Measurements from ENCODE around the gene TMEM182.
A peak's percentile ranks its signal among the peaks of the same experiment; 100 is the strongest.

TMEM182 gene

DNA sequence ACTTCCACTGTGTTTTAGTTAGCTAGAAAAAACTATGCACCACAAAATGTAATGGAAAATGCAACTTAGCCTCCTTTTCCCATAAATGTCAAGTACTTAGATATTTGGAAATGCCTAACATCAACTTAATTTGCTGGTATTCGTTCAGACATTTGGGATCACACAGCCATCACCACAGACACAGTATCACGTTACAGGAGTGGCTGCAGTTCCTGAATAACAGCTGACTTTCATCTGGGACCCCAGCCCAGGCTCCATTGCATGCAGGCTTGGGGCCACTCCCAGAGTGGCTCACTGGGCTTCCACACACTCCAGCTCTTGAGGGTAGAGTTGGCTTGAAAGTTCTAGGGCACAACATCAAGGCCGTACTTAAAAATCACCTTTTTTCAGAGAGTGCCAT is 9.3 kb downstream of the TMEM182 start:
- no peaks in the 10 kb centered on the region for H3K4me1 ChIP-seq (ENCODE audit: insufficient read depth, low read length)
- no peak overlapping the region for H3K27ac ChIP-seq (ENCODE audit: low read length)
- no peak overlapping the region for H3K4me3 ChIP-seq (ENCODE audit: low read length)
- H3K9ac ChIP-seq (ENCODE audit: low read depth, low read length) = no peak overlapping the region
- H3K9me3 ChIP-seq (ENCODE audit: insufficient read depth, low read depth, low read length) = no peaks in the 10 kb centered on the region
- 0 out of 2 replicates have a peak, but pooled peaks cover 5% of the 10 kb centered on the region for H3K36me3 ChIP-seq (ENCODE audit: insufficient read depth, low read depth, low read length)
- no peaks in the 10 kb centered on the region for H3K27me3 ChIP-seq (ENCODE audit: insufficient read depth, low read length)

DNA sequence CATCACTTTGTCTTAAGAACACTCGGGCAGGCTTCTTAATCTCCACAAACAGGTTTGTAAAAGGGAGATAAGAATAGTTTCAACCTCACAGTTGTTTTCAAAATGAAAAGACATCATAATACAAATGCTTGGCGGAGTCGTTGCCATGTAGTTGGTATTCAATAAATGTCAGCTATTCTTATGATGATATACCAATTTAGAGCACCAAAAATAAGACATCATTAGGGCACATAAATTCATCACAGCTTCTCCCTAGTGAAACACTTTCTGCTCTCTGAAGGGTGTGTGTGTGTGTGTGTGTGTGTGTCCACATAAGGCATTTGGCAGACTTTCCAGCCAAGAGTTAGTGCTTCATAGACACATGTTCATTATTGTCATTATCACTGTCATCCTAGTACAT is 10.8 kb downstream of the TMEM182 start:
- H3K4me1 ChIP-seq (ENCODE audit: insufficient read depth, low read length) = no peaks in the 10 kb centered on the region
- H3K27ac ChIP-seq (ENCODE audit: low read length) = no peak overlapping the region
- H3K9ac ChIP-seq (ENCODE audit: low read depth, low read length) = no peak overlapping the region
- no peak overlapping the region for H3K4me3 ChIP-seq (ENCODE audit: low read length)
- H3K27me3 ChIP-seq (ENCODE audit: insufficient read depth, low read length) = no peaks in the 10 kb centered on the region
- H3K36me3 ChIP-seq (ENCODE audit: insufficient read depth, low read depth, low read length) = 0 out of 2 replicates have a peak, but pooled peaks cover 5% of the 10 kb centered on the region
- H3K9me3 ChIP-seq (ENCODE audit: insufficient read depth, low read depth, low read length) = no peaks in the 10 kb centered on the region

DNA sequence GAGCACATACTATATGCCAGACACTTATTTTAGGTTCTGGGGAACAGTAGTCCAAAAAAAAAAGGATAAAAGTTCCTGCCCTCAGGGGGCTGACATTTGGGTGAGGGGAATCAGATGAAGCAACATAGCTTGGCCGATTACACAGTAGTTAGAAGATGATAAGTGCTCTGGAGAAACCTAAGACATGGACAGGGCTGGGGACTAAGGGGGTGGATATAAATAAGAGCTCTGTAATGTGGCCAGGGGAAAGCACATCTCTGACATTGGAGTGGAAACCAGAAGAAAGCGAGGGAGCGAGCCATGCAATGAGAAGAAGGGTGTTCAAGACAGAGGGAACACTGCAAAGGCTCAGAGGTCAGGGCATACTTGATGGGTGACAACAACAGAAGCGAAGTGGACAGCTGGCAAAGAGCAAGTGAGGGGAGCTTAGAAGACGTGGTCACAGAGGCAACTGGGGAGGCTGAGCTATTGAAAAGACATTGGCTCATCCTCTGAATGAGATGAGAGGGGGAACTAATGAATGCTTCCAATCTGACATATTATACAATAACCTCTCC is 11.4 kb downstream of the TMEM182 start:
- Histone ChIP-seq H3K9me3 (ENCODE audit: insufficient read depth, low read depth, low read length) (no peaks in the 10 kb centered on the region), H3K27me3 (ENCODE audit: insufficient read depth, low read length) (no peaks in the 10 kb centered on the region), H3K27ac (ENCODE audit: low read length) (no peak overlapping the region), H3K4me3 (ENCODE audit: low read length) (no peak overlapping the region), H3K4me1 (ENCODE audit: insufficient read depth, low read length) (no peaks in the 10 kb centered on the region), H3K9ac (ENCODE audit: low read depth, low read length) (no peak overlapping the region), H3K36me3 (ENCODE audit: insufficient read depth, low read depth, low read length) (0 out of 2 replicates have a peak, but pooled peaks cover 5% of the 10 kb centered on the region)

DNA sequence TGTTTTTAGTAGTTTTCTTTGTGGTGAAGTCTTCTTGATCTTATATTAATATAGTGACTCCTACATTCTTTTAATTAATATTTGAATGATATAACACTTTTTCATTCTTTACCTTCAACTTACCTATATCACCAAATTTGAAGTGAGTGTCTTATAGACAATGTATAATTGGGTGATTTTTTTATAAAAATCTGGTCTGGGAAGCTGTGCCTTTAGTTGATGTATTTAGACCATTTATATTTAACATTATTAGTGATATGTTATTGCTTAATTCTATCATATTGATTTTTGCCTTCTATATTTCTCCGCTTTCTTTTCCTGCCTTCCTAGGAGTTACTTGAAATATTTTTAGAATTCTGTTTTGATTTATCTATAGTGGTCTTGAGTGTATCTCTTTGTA is 16.4 kb downstream of the TMEM182 start:
- H3K9ac ChIP-seq (ENCODE audit: low read depth, low read length) = no peak overlapping the region
- no peaks in the 10 kb centered on the region for H3K9me3 ChIP-seq (ENCODE audit: insufficient read depth, low read depth, low read length)
- H3K4me3 ChIP-seq (ENCODE audit: low read length) = no peak overlapping the region
- no peak overlapping the region for H3K27ac ChIP-seq (ENCODE audit: low read length)
- H3K36me3 ChIP-seq (ENCODE audit: insufficient read depth, low read depth, low read length) = no peaks in the 10 kb centered on the region
- peaks cover 5% of the 10 kb centered on the region; the same call in 1 of the 2 replicates for H3K4me1 ChIP-seq (ENCODE audit: insufficient read depth, low read length)
- H3K27me3 ChIP-seq (ENCODE audit: insufficient read depth, low read length) = no peaks in the 10 kb centered on the region

DNA sequence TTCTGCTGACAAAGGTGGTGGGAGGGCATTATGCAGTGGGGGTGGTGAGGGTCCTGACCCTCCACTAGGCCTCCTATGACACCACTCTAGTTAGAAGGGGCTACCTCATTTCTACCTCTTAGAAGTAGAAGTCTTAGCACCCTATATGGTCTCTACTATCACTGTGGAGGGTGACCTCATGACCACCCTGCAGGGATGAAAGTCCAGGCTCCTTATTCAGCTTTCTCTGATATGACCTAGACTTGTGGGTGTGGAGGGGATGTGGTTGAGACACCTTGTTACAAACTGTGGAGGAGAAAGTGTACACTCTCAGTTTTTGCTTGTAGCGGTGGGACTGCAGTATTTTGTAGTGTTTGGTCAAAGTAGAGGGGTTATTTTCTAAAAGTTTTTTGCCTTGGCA is 18.6 kb downstream of the TMEM182 start:
- no peak overlapping the region for H3K27ac ChIP-seq (ENCODE audit: low read length)
- H3K27me3 ChIP-seq (ENCODE audit: insufficient read depth, low read length) = no peaks in the 10 kb centered on the region
- no peak overlapping the region for H3K9ac ChIP-seq (ENCODE audit: low read depth, low read length)
- H3K36me3 ChIP-seq (ENCODE audit: insufficient read depth, low read depth, low read length) = no peaks in the 10 kb centered on the region
- peaks cover 13% of the 10 kb centered on the region for H3K4me1 ChIP-seq (ENCODE audit: insufficient read depth, low read length)
- H3K9me3 ChIP-seq (ENCODE audit: insufficient read depth, low read depth, low read length) = no peaks in the 10 kb centered on the region
- no peak overlapping the region for H3K4me3 ChIP-seq (ENCODE audit: low read length)

DNA sequence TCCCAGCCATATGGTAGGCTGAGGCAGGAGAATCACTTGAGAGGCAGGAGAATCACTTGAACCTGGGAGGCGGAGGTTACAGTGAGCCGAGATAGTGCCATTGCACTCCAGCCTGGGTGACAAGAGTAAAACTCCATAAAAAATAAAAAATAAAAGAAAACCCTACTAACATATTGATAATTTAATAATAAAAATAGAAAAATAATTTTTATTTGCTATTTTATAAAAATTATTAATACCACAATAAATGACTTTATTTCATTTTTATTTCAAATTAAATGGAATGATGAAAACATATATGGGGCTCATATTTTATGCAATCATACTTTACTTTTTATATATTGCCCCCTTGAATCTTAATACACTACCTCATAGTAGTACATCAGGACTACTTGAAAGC is 20.4 kb downstream of the TMEM182 start:
- H3K4me3 ChIP-seq (ENCODE audit: low read length) = no peak overlapping the region
- H3K36me3 ChIP-seq (ENCODE audit: insufficient read depth, low read depth, low read length) = no peaks in the 10 kb centered on the region
- peaks cover 13% of the 10 kb centered on the region for H3K4me1 ChIP-seq (ENCODE audit: insufficient read depth, low read length)
- H3K9me3 ChIP-seq (ENCODE audit: insufficient read depth, low read depth, low read length) = no peaks in the 10 kb centered on the region
- no peak overlapping the region for H3K27ac ChIP-seq (ENCODE audit: low read length)
- no peaks in the 10 kb centered on the region for H3K27me3 ChIP-seq (ENCODE audit: insufficient read depth, low read length)
- no peak overlapping the region for H3K9ac ChIP-seq (ENCODE audit: low read depth, low read length)

DNA sequence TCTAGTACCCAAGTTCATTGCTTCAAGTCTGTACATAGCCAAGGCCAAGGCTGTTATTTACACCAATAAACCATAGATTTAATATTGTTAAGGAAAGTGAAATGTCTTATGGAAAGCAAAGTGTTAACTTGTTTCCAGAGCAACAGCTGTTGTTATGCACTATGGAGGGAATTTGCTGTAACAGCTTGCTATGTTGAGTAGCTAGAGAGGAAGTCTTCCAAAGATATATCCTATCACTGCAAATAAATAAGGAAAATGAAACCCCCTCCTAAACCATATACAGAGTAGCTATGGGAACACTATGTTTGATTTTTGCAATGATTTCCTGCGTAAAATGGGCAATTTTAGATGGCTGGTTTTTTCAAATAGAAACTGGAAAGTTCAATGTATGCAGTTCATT is 21.1 kb downstream of the TMEM182 start:
- Histone ChIP-seq H3K36me3 (ENCODE audit: insufficient read depth, low read depth, low read length) (no peaks in the 10 kb centered on the region), H3K27me3 (ENCODE audit: insufficient read depth, low read length) (no peaks in the 10 kb centered on the region), H3K4me1 (ENCODE audit: insufficient read depth, low read length) (peaks cover 13% of the 10 kb centered on the region), H3K9ac (ENCODE audit: low read depth, low read length) (no peak overlapping the region), H3K4me3 (ENCODE audit: low read length) (peak overlapping the region; percentile 28; the same call in 1 of the 2 replicates), H3K9me3 (ENCODE audit: insufficient read depth, low read depth, low read length) (no peaks in the 10 kb centered on the region), H3K27ac (ENCODE audit: low read length) (no peak overlapping the region)

DNA sequence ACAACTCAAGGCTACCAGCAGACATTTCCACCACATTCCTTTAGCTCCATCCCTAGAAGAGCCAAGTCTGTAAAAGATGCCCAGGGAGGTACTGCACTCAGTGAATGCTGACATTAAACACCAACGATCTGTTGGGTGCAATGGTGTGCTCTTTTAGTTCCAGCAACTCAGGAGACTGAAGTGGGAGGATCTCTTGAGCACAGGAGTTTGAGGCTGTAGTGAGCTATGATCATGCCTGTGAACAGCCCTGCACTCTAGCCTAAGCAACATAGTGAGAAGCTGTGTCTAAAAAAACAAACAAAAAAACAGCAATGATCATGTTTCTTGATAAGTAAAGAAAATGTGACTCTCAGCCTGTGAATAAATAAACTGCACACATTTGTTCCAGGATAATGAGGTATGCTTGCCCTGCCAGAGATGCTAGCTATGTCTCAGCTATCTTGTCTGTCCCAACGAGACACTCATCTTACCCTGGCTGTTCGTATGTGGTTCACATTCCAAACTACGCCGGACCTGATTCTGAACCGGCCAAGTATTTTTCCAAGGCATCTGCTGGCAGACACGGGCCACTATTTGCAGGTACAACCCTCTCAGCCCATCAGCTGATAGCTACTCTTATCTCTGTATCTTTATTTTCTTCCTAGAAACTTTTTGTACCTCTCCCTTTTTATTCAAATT is 21.8 kb downstream of the TMEM182 start:
- Histone ChIP-seq H3K9ac (ENCODE audit: low read depth, low read length) (no peak overlapping the region), H3K9me3 (ENCODE audit: insufficient read depth, low read depth, low read length) (no peaks in the 10 kb centered on the region), H3K27me3 (ENCODE audit: insufficient read depth, low read length) (no peaks in the 10 kb centered on the region), H3K4me1 (ENCODE audit: insufficient read depth, low read length) (peaks cover 13% of the 10 kb centered on the region), H3K36me3 (ENCODE audit: insufficient read depth, low read depth, low read length) (no peaks in the 10 kb centered on the region), H3K27ac (ENCODE audit: low read length) (no peak overlapping the region), H3K4me3 (ENCODE audit: low read length) (0 out of 2 replicates have a peak overlapping the region, but pooled peaks have one; percentile 28)

DNA sequence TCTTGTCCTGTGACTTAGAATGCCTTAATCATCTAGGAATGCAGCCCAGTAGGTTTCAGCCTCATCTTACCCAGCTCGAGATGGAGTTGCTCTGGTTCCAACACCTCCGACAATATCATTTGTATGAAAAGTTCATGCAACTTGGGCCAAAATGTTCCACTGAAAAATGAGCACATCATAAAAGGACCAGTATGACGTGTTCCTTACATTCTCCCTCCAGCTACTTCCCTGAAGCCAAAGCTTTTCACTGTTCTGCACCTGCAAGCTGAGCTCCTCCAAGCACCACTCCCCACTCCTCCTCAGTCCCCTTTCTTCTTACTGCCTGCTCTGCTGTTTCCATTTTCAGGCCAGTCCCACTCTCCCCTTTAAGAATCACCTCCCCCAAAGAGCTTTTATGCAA is 23.1 kb downstream of the TMEM182 start:
- no peak overlapping the region for H3K9ac ChIP-seq (ENCODE audit: low read depth, low read length)
- H3K4me3 ChIP-seq (ENCODE audit: low read length) = no peak overlapping the region

DNA sequence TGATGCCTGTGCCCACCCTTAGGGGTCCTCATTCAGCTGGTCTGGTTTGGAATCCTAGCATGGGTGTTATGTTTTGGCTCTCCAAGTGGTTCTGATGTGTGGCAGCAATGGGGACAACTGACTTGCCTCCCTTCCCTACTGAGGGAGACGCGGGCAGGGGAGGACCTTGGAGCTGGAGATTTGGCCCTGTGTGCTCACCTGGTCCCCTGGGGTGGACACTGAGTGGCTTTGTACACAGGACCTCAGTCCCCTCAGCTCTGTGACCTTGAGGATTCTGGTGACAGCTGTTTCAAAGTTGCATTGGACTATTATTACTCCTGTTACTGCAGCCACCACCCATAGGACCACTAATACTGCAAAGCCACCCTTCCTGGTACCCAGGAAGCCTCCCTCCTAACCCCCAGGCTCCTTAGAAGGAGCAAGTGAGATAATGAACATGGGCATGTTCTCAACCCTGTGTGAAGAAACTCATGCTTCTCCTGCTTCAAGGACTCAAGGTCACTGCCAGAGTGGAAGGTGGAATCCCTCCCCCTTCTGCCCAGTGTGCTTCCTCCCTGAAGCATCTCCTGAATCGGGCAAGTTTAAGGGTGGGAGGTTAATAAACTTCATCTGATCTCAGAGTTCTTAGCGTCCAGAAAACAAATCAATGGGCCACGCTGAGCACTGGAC is 26.5 kb downstream of the TMEM182 start:
- H3K36me3 ChIP-seq (ENCODE audit: insufficient read depth, low read depth, low read length) = no peaks in the 10 kb centered on the region
- H3K4me1 ChIP-seq (ENCODE audit: insufficient read depth, low read length) = peaks cover 8% of the 10 kb centered on the region
- no peak overlapping the region for H3K27ac ChIP-seq (ENCODE audit: low read length)
- H3K9ac ChIP-seq (ENCODE audit: low read depth, low read length) = no peak overlapping the region
- no peaks in the 10 kb centered on the region for H3K9me3 ChIP-seq (ENCODE audit: insufficient read depth, low read depth, low read length)
- no peaks in the 10 kb centered on the region for H3K27me3 ChIP-seq (ENCODE audit: insufficient read depth, low read length)
- no peak overlapping the region for H3K4me3 ChIP-seq (ENCODE audit: low read length)

More for the DNA sequence above, 23.1 kb downstream of the TMEM182 start:
- Histone ChIP-seq H3K27ac (ENCODE audit: low read length) (no peak overlapping the region), H3K9me3 (ENCODE audit: insufficient read depth, low read depth, low read length) (no peaks in the 10 kb centered on the region), H3K4me1 (ENCODE audit: insufficient read depth, low read length) (peaks cover 13% of the 10 kb centered on the region), H3K36me3 (ENCODE audit: insufficient read depth, low read depth, low read length) (no peaks in the 10 kb centered on the region), H3K27me3 (ENCODE audit: insufficient read depth, low read length) (no peaks in the 10 kb centered on the region)

DNA sequence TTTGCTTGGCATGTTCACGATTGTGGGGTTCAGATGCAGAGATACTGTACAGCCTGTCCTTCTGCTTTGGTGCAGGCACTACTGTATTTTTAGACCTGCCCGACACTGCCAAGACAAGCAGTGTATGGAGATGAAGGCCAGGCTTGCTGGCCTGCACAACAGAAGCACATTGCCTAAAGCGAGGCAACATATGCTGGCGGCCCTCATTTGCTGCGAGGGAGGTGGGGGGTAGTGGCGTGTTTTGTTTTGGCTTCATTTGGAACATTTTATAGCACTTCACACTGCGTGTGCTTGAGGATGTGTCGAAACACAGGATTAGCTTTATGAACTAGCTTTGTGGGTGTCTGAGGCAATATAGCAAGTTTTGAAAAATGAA is 27.0 kb downstream of the TMEM182 start:
- no peak overlapping the region for H3K9ac ChIP-seq (ENCODE audit: low read depth, low read length)
- no peak overlapping the region for H3K27ac ChIP-seq (ENCODE audit: low read length)
- peaks cover 2% of the 10 kb centered on the region for H3K4me1 ChIP-seq (ENCODE audit: insufficient read depth, low read length)
- H3K36me3 ChIP-seq (ENCODE audit: insufficient read depth, low read depth, low read length) = no peaks in the 10 kb centered on the region
- no peak overlapping the region for H3K4me3 ChIP-seq (ENCODE audit: low read length)
- no peaks in the 10 kb centered on the region for H3K9me3 ChIP-seq (ENCODE audit: insufficient read depth, low read depth, low read length)
- H3K27me3 ChIP-seq (ENCODE audit: insufficient read depth, low read length) = no peaks in the 10 kb centered on the region

Data from iPS-20b (cell line).